H1 (cell line): ENCODE measurements around the gene E2F2. TPM values are rescaled to one million over a fixed set of nuclear protein-coding genes. Genes with fewer than 3 reads are reported as not detected.

Source experiments
- CTCF ChIA-PET: fragments of 300-600 bp; sonication (Branson Sonifier 250); formaldehyde crosslinking; loops from one replicate; lab custom pipeline; 2021; ENCODE audit not compliant: partially characterized antibody; lab: Charles Lee
- POLR2A ChIA-PET: fragments of 300-600 bp; sonication (Branson Sonifier 250); formaldehyde crosslinking; loops from one replicate; lab custom pipeline; 2021; ENCODE audit warnings: inconsistent platforms; ENCODE audit not compliant: partially characterized antibody; lab: Charles Lee
- DNase-seq, 2 experiments: peaks; one replicate each; pipeline versions ENCODE4 v3.0.0 to v3.0.0-alpha.2; 2010 to 2022; ENCODE audit warnings: low spot score in 2 of 2, low read depth in 1 of 2, mixed read lengths in 1 of 2
- FAIRE-seq: peaks from 2 replicates; lab custom pipeline; 2011; peaks lifted over from hg19 to GRCh38; lab: Jason Lieb, UNC
- H2AFZ ChIP-seq: 2 replicates; pipeline ENCODE4 v1.8.1; 2012; ENCODE audit warnings: low read length, inconsistent platforms
- H2AK5ac ChIP-seq: 2 replicates; pipeline ENCODE4 v1.6.1; 2013; ENCODE audit warnings: low read depth, low read length
- H2BK120ac ChIP-seq: replicated peaks from 2 replicates; pipeline ENCODE3; 2013; ENCODE audit warnings: low read depth, low read length, inconsistent platforms
- H2BK12ac ChIP-seq: 2 replicates; pipeline ENCODE4 v1.6.1; 2013; ENCODE audit warnings: low read depth, low read length
- H2BK15ac ChIP-seq: 2 replicates; pipeline ENCODE4 v1.6.1; 2013; ENCODE audit warnings: low read length
- H2BK20ac ChIP-seq: 2 replicates; pipeline ENCODE4 v1.6.1; 2013; ENCODE audit warnings: low read length
- H2BK5ac ChIP-seq: 2 replicates; pipeline ENCODE4 v1.6.1; 2013; ENCODE audit warnings: low read depth, low read length
- H3K14ac ChIP-seq: 2 replicates; pipeline ENCODE4 v1.6.1; 2013; ENCODE audit warnings: inconsistent platforms; ENCODE audit not compliant: insufficient read length
- H3K18ac ChIP-seq: 2 replicates; pipeline ENCODE4 v1.6.1; 2013; ENCODE audit warnings: low read length; ENCODE audit errors: extremely low read depth
- H3K23ac ChIP-seq: 2 replicates; pipeline ENCODE4 v1.6.1; 2013; ENCODE audit warnings: inconsistent platforms; ENCODE audit not compliant: insufficient read length
- H3K23me2 ChIP-seq: 2 replicates; pipeline ENCODE4 v1.6.1; 2013; ENCODE audit warnings: low read depth, low read length
- H3K27ac ChIP-seq: 2 replicates; pipeline ENCODE4 v1.6.1; 2011; ENCODE audit warnings: low read depth, low read length, inconsistent platforms
- H3K27me3 ChIP-seq, 4 experiments: replicated peaks in 1 of 4; 1 replicate in 1 of 4; 2 replicates in 3 of 4; pipeline versions ENCODE4 v1.6.1 to v1.8.1; 2011 to 2013; ENCODE audit warnings: low read length in 3 of 4, mild to moderate bottlenecking in 3 of 4, inconsistent platforms in 2 of 4, mixed read lengths in 2 of 4, moderate library complexity in 1 of 4; ENCODE audit not compliant: control insufficient read depth in 3 of 4, insufficient read depth in 3 of 4; ENCODE audit errors: extremely low read depth in 1 of 4
- H3K36me3 ChIP-seq, 4 experiments: 2 replicates each; pipeline versions ENCODE4 v1.6.1 to v1.8.1; 2011 to 2013; ENCODE audit warnings: mild to moderate bottlenecking in 4 of 4, low read length in 3 of 4, moderate library complexity in 2 of 4, control low read depth in 1 of 4, inconsistent platforms in 1 of 4; ENCODE audit not compliant: insufficient read depth in 4 of 4, control insufficient read depth in 2 of 4
- H3K4ac ChIP-seq: replicated peaks from 2 replicates; pipeline ENCODE3; 2013; ENCODE audit warnings: low read length, low read depth, mixed read lengths, inconsistent platforms; ENCODE audit not compliant: insufficient read length
- H3K4me1 ChIP-seq, 4 experiments: replicated peaks in 1 of 4; 1 replicate in 1 of 4; 2 replicates in 3 of 4; pipeline versions ENCODE4 v1.6.1 to v1.8.1; 2011 to 2013; ENCODE audit warnings: low read length in 3 of 4, inconsistent platforms in 2 of 4, mixed read lengths in 1 of 4; ENCODE audit not compliant: insufficient read depth in 4 of 4, control insufficient read depth in 3 of 4
- H3K4me2 ChIP-seq, 2 experiments: 2 replicates each; pipeline versions ENCODE4 v1.6.1 to v1.8.1; 2011 to 2013; ENCODE audit warnings: low read depth in 2 of 2, low read length in 2 of 2, control low read depth in 1 of 2, inconsistent platforms in 1 of 2, mild to moderate bottlenecking in 1 of 2; ENCODE audit not compliant: insufficient read depth in 1 of 2
- H3K4me3 ChIP-seq, 4 experiments: fragments of 200-600, 300-600 bp in 1 of 4; sonication (generic), shearing (Covaris generic), sonication (Bioruptor Twin) in 1 of 4; 2 replicates each; pipeline versions ENCODE4 v1.5.1 to v1.8.1; 2011 to 2016; ENCODE audit warnings: low read length in 4 of 4, low read depth in 3 of 4, control low read depth in 2 of 4, inconsistent platforms in 2 of 4, mild to moderate bottlenecking in 2 of 4, mixed read lengths in 1 of 4, moderate library complexity in 1 of 4; ENCODE audit not compliant: insufficient read depth in 2 of 4; ENCODE audit errors: extremely low read depth in 1 of 4
- H3K56ac ChIP-seq: replicated peaks from 2 replicates; pipeline ENCODE3; 2013; ENCODE audit warnings: low read depth, mild to moderate bottlenecking, mixed read lengths, low read length, inconsistent platforms; ENCODE audit not compliant: insufficient read length
- H3K79me1 ChIP-seq: 2 replicates; pipeline ENCODE4 v1.6.1; 2013; ENCODE audit warnings: low read depth, low read length, control low read depth
- H3K79me2 ChIP-seq, 2 experiments: 2 replicates each; pipeline versions ENCODE4 v1.6.1 to v1.8.1; 2012 to 2013; ENCODE audit warnings: low read length in 2 of 2, mild to moderate bottlenecking in 2 of 2, inconsistent platforms in 1 of 2; ENCODE audit not compliant: insufficient read depth in 2 of 2, control insufficient read depth in 1 of 2
- H3K9ac ChIP-seq, 4 experiments: replicated peaks in 1 of 4; 1 replicate in 1 of 4; 2 replicates in 3 of 4; pipeline versions ENCODE4 v1.6.1 to v1.8.1; 2011 to 2013; ENCODE audit warnings: low read depth in 3 of 4, low read length in 3 of 4, control low read depth in 2 of 4, mild to moderate bottlenecking in 2 of 4, moderate library complexity in 2 of 4, inconsistent platforms in 1 of 4; ENCODE audit errors: extremely low read depth in 1 of 4
- H3K9me3 ChIP-seq, 2 experiments: 2 replicates each; pipeline versions ENCODE4 v1.6.1 to v1.8.1; 2012 to 2013; ENCODE audit warnings: mild to moderate bottlenecking in 2 of 2, moderate library complexity in 2 of 2, control low read depth in 1 of 2, inconsistent platforms in 1 of 2, low read depth in 1 of 2, low read length in 1 of 2, mixed read lengths in 1 of 2; ENCODE audit not compliant: insufficient read depth in 2 of 2
- H4K20me1 ChIP-seq, 2 experiments: replicated peaks in 1 of 2; 2 replicates each; pipeline versions ENCODE3 to v1.8.1; 2011 to 2013; ENCODE audit warnings: inconsistent platforms in 2 of 2, low read length in 2 of 2, mild to moderate bottlenecking in 1 of 2; ENCODE audit not compliant: insufficient read depth in 2 of 2, control insufficient read depth in 1 of 2
- H4K5ac ChIP-seq: 2 replicates; pipeline ENCODE4 v1.6.1; 2013; ENCODE audit warnings: low read length, low read depth, mixed read lengths, inconsistent platforms; ENCODE audit not compliant: insufficient read length
- H4K8ac ChIP-seq: 2 replicates; pipeline ENCODE4 v1.8.0; 2013; ENCODE audit warnings: mild to moderate bottlenecking, moderate library complexity, low read length, inconsistent platforms; ENCODE audit not compliant: insufficient read depth; ENCODE audit errors: extremely low read depth
- H4K91ac ChIP-seq: replicated peaks from 2 replicates; pipeline ENCODE3; 2013; ENCODE audit warnings: low read length, mixed read lengths, inconsistent platforms; ENCODE audit not compliant: insufficient read length
- ASH2L ChIP-seq: fragments of 200-600, 300-600 bp; sonication (generic); IDR thresholded peaks from one replicate; pipeline ENCODE4 v1.7.1; 2017; ENCODE audit warnings: low read length
- CHD2 ChIP-seq: IDR thresholded peaks from 2 replicates; pipeline ENCODE4 v1.6.1; 2012; ENCODE audit warnings: low read length, improper control_type of control experiment
- EP300 ChIP-seq, 2 experiments: IDR thresholded peaks; 1 replicate in 1 of 2; 2 replicates in 1 of 2; pipeline ENCODE4 v1.6.1; 2011 to 2012; ENCODE audit warnings: low read depth in 2 of 2, low read length in 2 of 2, mild to moderate bottlenecking in 2 of 2, borderline replicate concordance in 1 of 2, inconsistent platforms in 1 of 2, moderate library complexity in 1 of 2
- KDM1A ChIP-seq: fragments of 200-600, 300-600 bp; sonication (generic); IDR thresholded peaks from 2 replicates; pipeline ENCODE4 v1.7.1; 2016; ENCODE audit warnings: mild to moderate bottlenecking, low read length, borderline replicate concordance
- RAD21 ChIP-seq, 2 experiments: IDR thresholded peaks in 1 of 2; conservative IDR thresholded peaks in 1 of 2; 2 replicates each; pipeline ENCODE4 v1.6.1; 2011; ENCODE audit warnings: low read depth in 2 of 2, low read length in 2 of 2, improper control_type of control experiment in 1 of 2, inconsistent platforms in 1 of 2, mild to moderate bottlenecking in 1 of 2, moderate library complexity in 1 of 2
- SRF ChIP-seq: IDR thresholded peaks from 2 replicates; pipeline ENCODE4 v1.6.1; 2011; ENCODE audit warnings: mild to moderate bottlenecking, low read depth, low read length, moderate library complexity
- WGBS, 2 experiments: shearing (Covaris generic) in 1 of 2; methylation state at CpG; one replicate each; pipeline versions ENCODE4 v1.1.6 to v1.1.7; 2013 to 2015; ENCODE audit warnings: low lambda C conversion rate in 2 of 2, mixed read lengths in 2 of 2, inconsistent platforms in 1 of 2, low coverage in 1 of 2, missing lambda C conversion rate in 1 of 2; ENCODE audit not compliant: insufficient replicate concordance in 2 of 2, insufficient coverage in 1 of 2, insufficient read length in 1 of 2; ENCODE audit errors: extremely low coverage in 1 of 2, missing lambda C conversion rate in 1 of 2; 5-methylcytosine and 5-hydroxymethylcytosine counted together
- polyA plus RNA-seq, 7 experiments: library from polyadenylated mRNA; depleted of rRNA in 3 of 7; stranded (reverse) in 5 of 7; unstranded in 2 of 7; fragments of >200 nt in 5 of 7; fragments of 200-250 nt in 2 of 7; gene quantifications; 1 replicate in 5 of 7; 2 replicates in 1 of 7; 4 replicates in 1 of 7; pipeline versions ENCODE4 v1.2.1 to v1.2.3, GENCODE V29; 2011 to 2013; ENCODE audit warnings: missing spikeins in 2 of 7, mixed read lengths in 2 of 7
- total RNA-seq: library from RNA; stranded (reverse); fragmentation: NEBNext Ultra II Directional; extraction: Animal tissue kit (Norgen Biotek cat#: 25700); gene quantifications from 2 replicates; pipeline ENCODE4 v1.2.1, GENCODE V29; 2021
- TF ChIP-seq, protein P1 (sequence below), 3 experiments: IDR thresholded peaks; 1 replicate in 2 of 3; 2 replicates in 1 of 3; pipeline versions ENCODE4 v1.5.1 to v1.6.1; 2011; ENCODE audit warnings: low read length in 3 of 3, mild to moderate bottlenecking in 3 of 3, inconsistent platforms in 2 of 3, low read depth in 1 of 3, moderate library complexity in 1 of 3; ENCODE audit not compliant: insufficient read depth in 1 of 3; ENCODE audit errors: control extremely low read depth in 1 of 3

Gene E2F2
- total and polyA plus RNA-seq, 2 of the 8 experiments (the other 6 are each of a cell fraction or from before 2014, with no cell fraction given) = 1.8 to 7.0 TPM

- no peak overlapping the region for H3K9ac ChIP-seq
- CTCF ChIA-PET = interaction anchor here (0.8 to 2.2 kb wide), 9 partner anchors 15 to 191 kb away, joined by 3 to 10 read pairs (median 3); partner anchors contain the start of gene ASAP3
Observed at GRCh38 chr1:23466423-23466989, 64.5 kb downstream of the E2F2 start.

More at GRCh38 chr1:23466423-23466989, 64.5 kb downstream of the E2F2 start:
- Histone ChIP-seq H2BK12ac (no peak overlapping the region), H3K4me2 (no peak overlapping the region), H2BK120ac (no peak overlapping the region), H2AK5ac (no peak overlapping the region), H3K27me3 (no peaks in the 10 kb centered on the region), H3K56ac (no peak overlapping the region), H3K79me1 (peaks cover 11% of the 10 kb centered on the region; the same call in 1 of the 2 replicates), H3K23me2 (no peaks in the 10 kb centered on the region), H4K5ac (no peak overlapping the region), H4K20me1 (peaks cover 10 to 18% of the 10 kb centered on the region in 2 experiments), H3K27ac (no peak overlapping the region), H3K4me1 (no peaks in the 10 kb centered on the region), H3K23ac (no peak overlapping the region), H3K18ac (no peak overlapping the region), H3K9me3 (0 out of 4 replicates have a peak, but pooled peaks cover 0 to 2% of the 10 kb centered on the region in 2 experiments), H3K4ac (no peak overlapping the region)
- FAIRE-seq (no peak), DNase-seq (no peak)
- TF ChIP-seq, protein P1, sequence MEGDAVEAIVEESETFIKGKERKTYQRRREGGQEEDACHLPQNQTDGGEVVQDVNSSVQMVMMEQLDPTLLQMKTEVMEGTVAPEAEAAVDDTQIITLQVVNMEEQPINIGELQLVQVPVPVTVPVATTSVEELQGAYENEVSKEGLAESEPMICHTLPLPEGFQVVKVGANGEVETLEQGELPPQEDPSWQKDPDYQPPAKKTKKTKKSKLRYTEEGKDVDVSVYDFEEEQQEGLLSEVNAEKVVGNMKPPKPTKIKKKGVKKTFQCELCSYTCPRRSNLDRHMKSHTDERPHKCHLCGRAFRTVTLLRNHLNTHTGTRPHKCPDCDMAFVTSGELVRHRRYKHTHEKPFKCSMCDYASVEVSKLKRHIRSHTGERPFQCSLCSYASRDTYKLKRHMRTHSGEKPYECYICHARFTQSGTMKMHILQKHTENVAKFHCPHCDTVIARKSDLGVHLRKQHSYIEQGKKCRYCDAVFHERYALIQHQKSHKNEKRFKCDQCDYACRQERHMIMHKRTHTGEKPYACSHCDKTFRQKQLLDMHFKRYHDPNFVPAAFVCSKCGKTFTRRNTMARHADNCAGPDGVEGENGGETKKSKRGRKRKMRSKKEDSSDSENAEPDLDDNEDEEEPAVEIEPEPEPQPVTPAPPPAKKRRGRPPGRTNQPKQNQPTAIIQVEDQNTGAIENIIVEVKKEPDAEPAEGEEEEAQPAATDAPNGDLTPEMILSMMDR (IDR thresholded peaks at IDR 0.05; ENCODE audit: control extremely low read depth in 1 of 3, insufficient read depth in 1 of 3, low read depth in 1 of 3, low read length in 3 of 3) = peak in 1 of 3 experiments; percentile 5; a peak in 1 of 4 replicates
- no peak for TF ChIP-seq KDM1A
- no peak for TF ChIP-seq SRF
- no peak for TF ChIP-seq EP300 (IDR thresholded peaks at IDR 0.05; ENCODE audit: borderline replicate concordance in 1 of 2, low read depth in 2 of 2, low read length in 2 of 2)
- TF ChIP-seq CHD2 = no peak
- 0 out of 4 replicates have a peak, but pooled peaks of 1 of the 2 experiments have one; percentile 8 for TF ChIP-seq RAD21 (IDR thresholded peaks at IDR 0.05 in 1 of 2, conservative IDR thresholded peaks at IDR 0.05 in 1 of 2; ENCODE audit: low read depth in 2 of 2, low read length in 2 of 2)
- no peak for TF ChIP-seq ASH2L
- TF ChIP-seq, all 59 proteins: peak for 2
- POLR2A ChIA-PET = interaction anchor here (0.6 to 1.0 kb wide), 2 partner anchors 13 to 130 kb away, joined by 3 to 4 read pairs; no protein-coding TSS in a partner anchor
- Histone ChIP-seq H3K79me2 (peaks cover 0 to 8% of the 10 kb centered on the region in 2 experiments; a peak in 2 of 4 replicates), H2AFZ (no peak overlapping the region), H3K4me3 (no peak overlapping the region), H2BK20ac (no peak overlapping the region), H3K36me3 (no peaks in the 10 kb centered on the region), H4K91ac (no peak overlapping the region), H3K14ac (no peak overlapping the region), H4K8ac (no peak overlapping the region), H2BK15ac (no peak overlapping the region), H2BK5ac (no peak overlapping the region)
- WGBS, 2 experiments = 95% methylated on average over 3 of the region's 3 CpGs; no CpG with 5 or more reads in 1 of the 2 experiments
